WTC11 (cell line): Measurements from ENCODE around the gene INAFM2. TPM values are rescaled to one million over a fixed set of nuclear protein-coding genes. Genes with fewer than 3 reads are reported as not detected.

Experiments
- ATF2 ChIP-seq: sonication (generic); formaldehyde crosslinking; IDR thresholded peaks from 2 replicates; pipeline ENCODE4 v1.8.1; 2022; ENCODE audit warnings: low read depth, missing genetic modification reagents, borderline replicate concordance
- ATF3 ChIP-seq: sonication (generic); formaldehyde crosslinking; conservative IDR thresholded peaks from 2 replicates; pipeline ENCODE4 v1.8.1; 2022; ENCODE audit warnings: mild to moderate bottlenecking, missing genetic modification reagents
- ATF6 ChIP-seq: sonication (generic); formaldehyde crosslinking; IDR thresholded peaks from 2 replicates; pipeline ENCODE4 v1.8.1; 2023; ENCODE audit warnings: mild to moderate bottlenecking, missing genetic modification reagents
- ELF4 ChIP-seq: sonication (generic); formaldehyde crosslinking; IDR thresholded peaks from 2 replicates; pipeline ENCODE4 v1.8.1; 2022; ENCODE audit warnings: low read depth, mild to moderate bottlenecking, moderate library complexity, missing genetic modification reagents
- ETV6 ChIP-seq: sonication (generic); formaldehyde crosslinking; IDR thresholded peaks from 2 replicates; pipeline ENCODE4 v1.8.1; 2022; ENCODE audit warnings: mild to moderate bottlenecking, missing genetic modification reagents
- KAT7 ChIP-seq: sonication (generic); formaldehyde crosslinking; IDR thresholded peaks from 2 replicates; pipeline ENCODE4 v1.8.1; 2023; ENCODE audit warnings: missing genetic modification reagents, mild to moderate bottlenecking, borderline replicate concordance
- MAX ChIP-seq: sonication (generic); formaldehyde crosslinking; IDR thresholded peaks from 2 replicates; pipeline ENCODE4 v1.8.0; 2022; ENCODE audit warnings: mild to moderate bottlenecking, missing genetic modification reagents
- MLX ChIP-seq: sonication (generic); formaldehyde crosslinking; IDR thresholded peaks from 2 replicates; pipeline ENCODE4 v1.8.1; 2023; ENCODE audit warnings: mild to moderate bottlenecking, missing genetic modification reagents, moderate library complexity
- NFATC4 ChIP-seq: fragments of 250-450 bp; sonication (Bioruptor Pico); IDR thresholded peaks from 2 replicates; pipeline ENCODE4 v1.9.0; 2021; ENCODE audit warnings: mild to moderate bottlenecking
- PRRX2 ChIP-seq: fragments of 250-450 bp; sonication (Bioruptor Pico); IDR thresholded peaks from 2 replicates; pipeline ENCODE4 v1.8.0; 2021; ENCODE audit warnings: mild to moderate bottlenecking
- RELA ChIP-seq: sonication (generic); formaldehyde crosslinking; IDR thresholded peaks from 2 replicates; pipeline ENCODE4 v1.8.1; 2022; ENCODE audit warnings: missing genetic modification reagents, mild to moderate bottlenecking, borderline replicate concordance
- RORB ChIP-seq: fragments of 250-450 bp; sonication (Bioruptor Pico); IDR thresholded peaks from 2 replicates; pipeline ENCODE4 v1.9.0; 2021; ENCODE audit warnings: mild to moderate bottlenecking
- SMAD3 ChIP-seq: sonication (generic); formaldehyde crosslinking; IDR thresholded peaks from 2 replicates; pipeline ENCODE4 v1.8.0; 2022; ENCODE audit warnings: missing genetic modification reagents, mild to moderate bottlenecking, borderline replicate concordance
- SMAD4 ChIP-seq: sonication (generic); formaldehyde crosslinking; IDR thresholded peaks from 2 replicates; pipeline ENCODE4 v1.8.0; 2022; ENCODE audit warnings: mild to moderate bottlenecking, missing genetic modification reagents
- TEAD1 ChIP-seq: sonication (generic); formaldehyde crosslinking; IDR thresholded peaks from 2 replicates; pipeline ENCODE4 v1.8.0; 2022; ENCODE audit warnings: mild to moderate bottlenecking, missing genetic modification reagents
- ZNF121 ChIP-seq: sonication (generic); formaldehyde crosslinking; IDR thresholded peaks from 2 replicates; pipeline ENCODE4 v1.8.0; 2023; ENCODE audit warnings: missing genetic modification reagents
- ZNF219 ChIP-seq: sonication (generic); formaldehyde crosslinking; IDR thresholded peaks from 2 replicates; pipeline ENCODE4 v1.8.0; 2023; ENCODE audit warnings: missing genetic modification reagents, mild to moderate bottlenecking, borderline replicate concordance
- ZNF396 ChIP-seq: fragments of 250-450 bp; sonication (Bioruptor Pico); IDR thresholded peaks from 2 replicates; pipeline ENCODE4 v1.8.0; 2021; ENCODE audit warnings: mild to moderate bottlenecking, moderate library complexity, borderline replicate concordance
- ZNF416 ChIP-seq: fragments of 250-450 bp; sonication (Bioruptor Pico); IDR thresholded peaks from 2 replicates; pipeline ENCODE4 v1.9.0; 2021; ENCODE audit warnings: mild to moderate bottlenecking, inconsistent platforms
- ZNF423 ChIP-seq: fragments of 250-450 bp; sonication (Bioruptor Pico); IDR thresholded peaks from 2 replicates; pipeline ENCODE4 v2.1.2; 2022; ENCODE audit warnings: mild to moderate bottlenecking, moderate library complexity
- total RNA-seq: library from RNA; stranded (reverse); gene quantifications from 3 replicates; pipeline ENCODE4 v1.2.3, GENCODE V29; 2021
- TF ChIP-seq, protein P1 (sequence below): fragments of 250-450 bp; sonication (Bioruptor Pico); IDR thresholded peaks from 2 replicates; pipeline ENCODE4 v1.9.0; 2021; ENCODE audit warnings: moderate library complexity, mild to moderate bottlenecking, inconsistent platforms, borderline replicate concordance
- TF ChIP-seq, protein P2 (sequence below): sonication (generic); formaldehyde crosslinking; IDR thresholded peaks from 2 replicates; pipeline ENCODE4 v1.8.1; 2022; ENCODE audit warnings: mild to moderate bottlenecking, moderate library complexity, missing genetic modification reagents
- TF ChIP-seq, protein P3 (sequence below): fragments of 200-600 bp; IDR thresholded peaks from 2 replicates; pipeline ENCODE4 v1.8.0; 2022; ENCODE audit warnings: antibody characterized with exemption
- TF ChIP-seq, protein P4 (sequence below): sonication (generic); formaldehyde crosslinking; IDR thresholded peaks from 2 replicates; pipeline ENCODE4 v1.8.0; 2023; ENCODE audit warnings: mild to moderate bottlenecking, missing genetic modification reagents
- TF ChIP-seq, protein P5 (sequence below): fragments of 250-450 bp; sonication (Bioruptor Pico); IDR thresholded peaks from 2 replicates; pipeline ENCODE4 v1.8.0; 2021; ENCODE audit warnings: mild to moderate bottlenecking

Gene INAFM2
- total RNA-seq, 1 experiment from 2014 or later, result 34.2 TPM

GRCh38 chr15:40282147-40282868 lies 41.2 kb upstream of the INAFM2 start (continued):
- TF ChIP-seq MLX (no peak), RELA (CRISPR knock-in tag) (no peak), PRRX2 (no peak), ETV6 (0 out of 2 replicates have a peak, but pooled peaks have one; percentile 47), ZNF416 (CRISPR knock-in tag) (no peak), ATF3 (CRISPR knock-in tag) (no peak), ZNF219 (CRISPR knock-in tag) (no peak), RORB (CRISPR knock-in tag) (no peak), ELF4 (CRISPR knock-in tag) (no peak), ZNF121 (CRISPR knock-in tag) (peak; percentile 51), MAX (CRISPR knock-in tag) (peak; percentile 77), SMAD4 (CRISPR knock-in tag) (no peak), KAT7 (CRISPR knock-in tag) (0 out of 2 replicates have a peak, but pooled peaks have one; percentile 0), SMAD3 (CRISPR knock-in tag) (no peak), ZNF396 (no peak), NFATC4 (CRISPR knock-in tag) (no peak), ATF2 (no peak), TEAD1 (CRISPR knock-in tag) (no peak), ATF6 (CRISPR knock-in tag) (no peak), ZNF423 (CRISPR knock-in tag) (no peak)
- TF ChIP-seq, protein P1, sequence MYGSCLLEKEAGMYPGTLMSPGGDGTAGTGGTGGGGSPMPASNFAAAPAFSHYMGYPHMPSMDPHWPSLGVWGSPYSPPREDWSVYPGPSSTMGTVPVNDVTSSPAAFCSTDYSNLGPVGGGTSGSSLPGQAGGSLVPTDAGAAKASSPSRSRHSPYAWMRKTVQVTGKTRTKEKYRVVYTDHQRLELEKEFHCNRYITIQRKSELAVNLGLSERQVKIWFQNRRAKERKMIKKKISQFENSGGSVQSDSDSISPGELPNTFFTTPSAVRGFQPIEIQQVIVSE (CRISPR knock-in tag), result no peak
- TF ChIP-seq, protein P2, sequence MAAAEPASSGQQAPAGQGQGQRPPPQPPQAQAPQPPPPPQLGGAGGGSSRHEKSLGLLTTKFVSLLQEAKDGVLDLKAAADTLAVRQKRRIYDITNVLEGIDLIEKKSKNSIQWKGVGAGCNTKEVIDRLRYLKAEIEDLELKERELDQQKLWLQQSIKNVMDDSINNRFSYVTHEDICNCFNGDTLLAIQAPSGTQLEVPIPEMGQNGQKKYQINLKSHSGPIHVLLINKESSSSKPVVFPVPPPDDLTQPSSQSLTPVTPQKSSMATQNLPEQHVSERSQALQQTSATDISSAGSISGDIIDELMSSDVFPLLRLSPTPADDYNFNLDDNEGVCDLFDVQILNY (CRISPR knock-in tag), result no peak; the same call in 1 of the 2 replicates
- TF ChIP-seq, protein P3, sequence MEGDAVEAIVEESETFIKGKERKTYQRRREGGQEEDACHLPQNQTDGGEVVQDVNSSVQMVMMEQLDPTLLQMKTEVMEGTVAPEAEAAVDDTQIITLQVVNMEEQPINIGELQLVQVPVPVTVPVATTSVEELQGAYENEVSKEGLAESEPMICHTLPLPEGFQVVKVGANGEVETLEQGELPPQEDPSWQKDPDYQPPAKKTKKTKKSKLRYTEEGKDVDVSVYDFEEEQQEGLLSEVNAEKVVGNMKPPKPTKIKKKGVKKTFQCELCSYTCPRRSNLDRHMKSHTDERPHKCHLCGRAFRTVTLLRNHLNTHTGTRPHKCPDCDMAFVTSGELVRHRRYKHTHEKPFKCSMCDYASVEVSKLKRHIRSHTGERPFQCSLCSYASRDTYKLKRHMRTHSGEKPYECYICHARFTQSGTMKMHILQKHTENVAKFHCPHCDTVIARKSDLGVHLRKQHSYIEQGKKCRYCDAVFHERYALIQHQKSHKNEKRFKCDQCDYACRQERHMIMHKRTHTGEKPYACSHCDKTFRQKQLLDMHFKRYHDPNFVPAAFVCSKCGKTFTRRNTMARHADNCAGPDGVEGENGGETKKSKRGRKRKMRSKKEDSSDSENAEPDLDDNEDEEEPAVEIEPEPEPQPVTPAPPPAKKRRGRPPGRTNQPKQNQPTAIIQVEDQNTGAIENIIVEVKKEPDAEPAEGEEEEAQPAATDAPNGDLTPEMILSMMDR, result peak; percentile 28; the same call in 1 of the 2 replicates
- TF ChIP-seq, protein P4, sequence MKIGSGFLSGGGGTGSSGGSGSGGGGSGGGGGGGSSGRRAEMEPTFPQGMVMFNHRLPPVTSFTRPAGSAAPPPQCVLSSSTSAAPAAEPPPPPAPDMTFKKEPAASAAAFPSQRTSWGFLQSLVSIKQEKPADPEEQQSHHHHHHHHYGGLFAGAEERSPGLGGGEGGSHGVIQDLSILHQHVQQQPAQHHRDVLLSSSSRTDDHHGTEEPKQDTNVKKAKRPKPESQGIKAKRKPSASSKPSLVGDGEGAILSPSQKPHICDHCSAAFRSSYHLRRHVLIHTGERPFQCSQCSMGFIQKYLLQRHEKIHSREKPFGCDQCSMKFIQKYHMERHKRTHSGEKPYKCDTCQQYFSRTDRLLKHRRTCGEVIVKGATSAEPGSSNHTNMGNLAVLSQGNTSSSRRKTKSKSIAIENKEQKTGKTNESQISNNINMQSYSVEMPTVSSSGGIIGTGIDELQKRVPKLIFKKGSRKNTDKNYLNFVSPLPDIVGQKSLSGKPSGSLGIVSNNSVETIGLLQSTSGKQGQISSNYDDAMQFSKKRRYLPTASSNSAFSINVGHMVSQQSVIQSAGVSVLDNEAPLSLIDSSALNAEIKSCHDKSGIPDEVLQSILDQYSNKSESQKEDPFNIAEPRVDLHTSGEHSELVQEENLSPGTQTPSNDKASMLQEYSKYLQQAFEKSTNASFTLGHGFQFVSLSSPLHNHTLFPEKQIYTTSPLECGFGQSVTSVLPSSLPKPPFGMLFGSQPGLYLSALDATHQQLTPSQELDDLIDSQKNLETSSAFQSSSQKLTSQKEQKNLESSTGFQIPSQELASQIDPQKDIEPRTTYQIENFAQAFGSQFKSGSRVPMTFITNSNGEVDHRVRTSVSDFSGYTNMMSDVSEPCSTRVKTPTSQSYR (CRISPR knock-in tag), result no peak
- TF ChIP-seq, protein P5, sequence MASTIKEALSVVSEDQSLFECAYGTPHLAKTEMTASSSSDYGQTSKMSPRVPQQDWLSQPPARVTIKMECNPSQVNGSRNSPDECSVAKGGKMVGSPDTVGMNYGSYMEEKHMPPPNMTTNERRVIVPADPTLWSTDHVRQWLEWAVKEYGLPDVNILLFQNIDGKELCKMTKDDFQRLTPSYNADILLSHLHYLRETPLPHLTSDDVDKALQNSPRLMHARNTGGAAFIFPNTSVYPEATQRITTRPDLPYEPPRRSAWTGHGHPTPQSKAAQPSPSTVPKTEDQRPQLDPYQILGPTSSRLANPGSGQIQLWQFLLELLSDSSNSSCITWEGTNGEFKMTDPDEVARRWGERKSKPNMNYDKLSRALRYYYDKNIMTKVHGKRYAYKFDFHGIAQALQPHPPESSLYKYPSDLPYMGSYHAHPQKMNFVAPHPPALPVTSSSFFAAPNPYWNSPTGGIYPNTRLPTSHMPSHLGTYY (CRISPR knock-in tag), result no peak
